Stimulated activated CD8-positive, alpha-beta memory T cell treated with anti-CD3 and anti-CD28 coated beads, Interleukin-4, amount 100 ng/mL, for 4 hours (primary cell): ENCODE measurements around the gene PTPRS.
A peak's percentile ranks its signal among the peaks of the same experiment; 100 is the strongest.
"Not testable (repeated sequence)": the region's sequence is repeated elsewhere in the genome, so short reads cannot be mapped to it uniquely, and the experiment has no call there.

Experiments used
- DNase-seq, 2 donors: peaks; one replicate each; pipeline ENCODE4 v3.0.0-alpha.2; 2020; ENCODE audit warnings: low read depth in 2 of 2, low spot score in 1 of 2

The PTPRS gene

GRCh38 chr19:5340637-5341447 is at the start of gene PTPRS:
TSS of gene PTPRS (minus strand) at chr19:5340812. CDS start at chr19:5286140, 54,672 bp downstream.
- peak; percentile 15 to 57 for DNase-seq

- no peak for DNase-seq
Observed at GRCh38 chr19:5389353-5389752, 48.7 kb upstream of the PTPRS start.

- no peak for DNase-seq
Observed at GRCh38 chr19:5387472-5387871, 46.9 kb upstream of the PTPRS start.

GRCh38 chr19:5386841-5387240 is 46.2 kb upstream of the PTPRS start:
- DNase-seq: no peak

- DNase-seq: not testable (repeated sequence)
Observed at GRCh38 chr19:5381197-5381596, 40.6 kb upstream of the PTPRS start.

GRCh38 chr19:5380215-5380919 is 39.8 kb upstream of the PTPRS start:
- no peak for DNase-seq

GRCh38 chr19:5376928-5377327 is 36.3 kb upstream of the PTPRS start:
- DNase-seq: no peak

GRCh38 chr19:5372572-5373200 is 32.1 kb upstream of the PTPRS start:
- no peak for DNase-seq

GRCh38 chr19:5369962-5370367 is 29.4 kb upstream of the PTPRS start:
- DNase-seq: peak in 1 of 2 donors; percentile 7

DNA sequence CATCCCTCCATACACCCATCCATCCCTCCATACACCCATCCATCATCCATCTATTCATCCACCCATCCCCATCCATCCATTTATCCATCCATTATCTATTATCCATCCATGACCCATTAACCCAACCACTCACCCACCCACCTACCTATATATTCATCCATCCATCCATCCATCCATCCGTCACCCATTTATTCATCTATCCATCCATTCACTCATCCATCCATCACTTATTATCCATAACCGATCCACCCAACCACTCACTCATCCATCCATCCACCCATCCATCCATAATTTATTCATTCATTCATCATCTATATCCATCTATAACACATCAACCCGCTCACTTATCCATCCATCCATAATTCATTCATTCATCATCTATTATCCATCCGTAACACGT is 28.7 kb upstream of the PTPRS start:
- DNase-seq: no peak

DNA sequence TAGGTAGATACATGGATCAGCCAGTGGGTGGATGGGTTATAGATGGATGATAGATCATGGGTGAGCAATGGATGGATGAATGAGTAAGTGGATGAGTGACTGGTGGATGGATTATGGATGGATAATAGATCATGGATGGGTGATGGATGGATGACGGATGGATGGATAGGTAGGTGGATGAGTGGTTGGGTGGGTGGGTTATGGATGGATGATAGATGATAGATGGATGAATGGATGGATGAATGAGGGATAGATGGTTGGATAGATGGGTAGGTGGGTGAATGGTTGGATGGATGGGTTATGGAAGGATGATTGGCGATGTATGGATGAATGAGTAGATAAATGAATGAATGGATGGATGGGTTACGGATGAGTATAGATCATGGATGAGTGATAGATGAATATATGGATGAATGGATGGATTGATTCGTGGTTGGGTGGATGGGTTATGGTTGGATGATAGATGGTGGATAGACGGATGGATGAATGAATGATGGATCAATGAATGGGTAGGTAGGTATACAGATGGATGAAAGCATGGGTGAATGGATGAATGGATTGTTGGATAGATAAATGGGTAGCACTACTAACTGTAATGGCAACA is 27.0 kb upstream of the PTPRS start:
- no peak for DNase-seq

GRCh38 chr19:5365905-5366304 is 25.3 kb upstream of the PTPRS start:
- no peak for DNase-seq

- no peak for DNase-seq
Observed at GRCh38 chr19:5364674-5365073, 24.1 kb upstream of the PTPRS start.

DNA sequence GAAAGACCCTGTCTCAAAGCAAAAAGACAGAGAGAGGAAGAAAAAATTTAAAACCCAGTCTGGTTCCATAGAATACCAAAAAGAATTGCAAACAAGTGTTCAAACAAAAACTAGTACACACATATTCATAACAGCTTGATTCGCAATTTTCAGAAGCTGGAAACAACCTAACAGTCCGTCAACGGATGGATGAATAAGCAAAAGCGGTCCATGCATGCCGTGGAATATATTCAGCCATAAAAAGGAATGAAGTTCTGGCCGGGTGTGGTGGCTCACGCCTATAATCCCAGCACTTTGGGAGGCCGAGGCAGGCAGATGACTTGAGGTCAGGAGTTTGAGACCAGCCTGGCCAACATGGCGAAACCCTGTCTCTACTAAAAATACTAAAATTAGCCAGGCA is 21.2 kb upstream of the PTPRS start:
- DNase-seq: not testable (repeated sequence)

DNA sequence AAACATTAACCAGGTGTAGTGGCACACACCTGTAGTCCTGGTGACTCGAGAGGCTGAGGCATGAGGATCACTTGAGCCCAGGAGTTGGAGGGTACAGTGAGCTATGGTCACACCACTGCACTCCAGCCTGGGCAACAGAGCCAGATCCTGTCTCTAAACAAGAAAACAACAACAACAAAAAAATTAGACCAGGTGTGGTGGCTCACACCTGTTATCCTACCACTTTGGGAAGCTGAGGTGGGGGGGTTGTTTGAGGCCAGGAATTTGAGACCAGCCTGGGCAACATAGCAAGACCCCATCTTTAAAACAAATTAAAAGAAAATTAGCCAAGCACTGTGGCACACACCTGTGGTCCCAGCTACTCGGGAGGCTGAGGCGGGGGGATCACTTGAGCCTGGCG is 20.8 kb upstream of the PTPRS start:
- DNase-seq: no peak

- no peak for DNase-seq
Observed at GRCh38 chr19:5360003-5360780, 19.6 kb upstream of the PTPRS start.

DNA sequence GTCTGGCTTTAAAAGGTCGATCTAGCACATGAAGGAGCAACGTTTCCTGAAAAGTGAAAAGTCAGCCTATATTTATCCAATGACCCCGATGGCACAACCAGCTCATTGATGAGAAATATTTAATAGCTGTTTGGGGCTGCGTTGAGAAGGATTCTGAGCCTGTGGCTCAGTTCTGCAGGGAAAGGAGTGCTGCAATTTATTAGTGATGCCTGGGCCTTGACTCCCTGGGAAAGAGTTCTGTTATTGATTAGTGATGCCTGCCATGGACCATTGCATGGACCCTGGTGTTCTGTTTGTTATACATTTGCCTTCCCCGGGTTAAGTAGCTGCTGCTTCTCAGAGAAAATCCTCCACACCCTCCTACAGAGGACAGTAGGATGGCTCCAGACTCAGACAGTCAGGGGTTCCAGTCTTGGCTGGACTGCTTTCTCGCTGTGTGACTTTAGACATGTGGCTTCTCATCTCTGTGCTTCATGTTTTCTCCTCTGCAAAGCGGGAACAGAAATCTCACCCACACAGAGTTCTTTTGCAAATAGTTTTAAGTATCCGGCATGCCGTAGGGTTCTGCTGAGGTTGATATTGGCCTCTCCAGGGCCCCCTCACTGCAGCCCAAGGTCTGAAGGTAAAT is 17.7 kb upstream of the PTPRS start:
- no peak for DNase-seq

DNA sequence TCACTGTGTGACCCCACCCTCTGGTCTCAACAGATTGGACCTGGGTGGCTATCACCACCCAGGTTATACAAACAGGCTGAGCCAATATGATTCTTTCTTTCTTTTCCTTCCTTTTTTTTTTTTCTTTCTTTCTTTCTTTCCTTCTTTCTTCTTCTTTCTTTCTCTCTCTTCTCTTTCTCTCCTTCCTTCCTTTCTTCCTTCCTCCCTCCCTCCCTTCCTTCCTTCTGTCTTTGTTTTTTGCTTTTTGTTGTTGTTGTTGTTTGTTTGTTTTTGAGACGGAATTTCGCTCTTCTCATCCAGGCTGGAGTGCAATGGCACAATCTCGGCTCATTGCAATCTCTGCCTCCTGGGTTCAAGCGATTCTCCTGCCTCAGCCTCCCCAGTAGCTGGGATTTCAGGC is 17.0 kb upstream of the PTPRS start:
- no peak for DNase-seq

DNA sequence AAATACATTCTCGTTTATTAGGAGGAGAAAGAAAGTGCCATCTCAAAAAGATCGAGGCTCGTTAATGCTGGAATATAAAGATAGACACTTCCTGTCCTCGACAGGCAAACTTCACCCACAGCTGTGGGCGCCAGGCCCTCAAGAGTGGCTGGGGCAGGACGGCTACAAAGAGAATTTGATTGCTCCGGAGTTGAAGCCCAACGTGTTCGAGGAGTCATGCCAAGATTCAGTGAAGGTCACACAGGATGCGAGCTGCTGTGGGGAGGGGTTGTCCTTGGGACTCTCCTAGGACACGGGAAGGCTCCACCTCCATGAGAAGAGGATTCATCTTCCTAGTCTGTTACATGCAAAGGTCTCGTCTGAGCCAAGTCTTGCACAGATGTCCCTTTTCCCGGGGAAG is 16.3 kb upstream of the PTPRS start:
- DNase-seq: no peak

GRCh38 chr19:5356428-5356827 is 15.8 kb upstream of the PTPRS start:
- DNase-seq: no peak
